Measurements from ENCODE around the gene ROPN1L.

Gene ROPN1L

GRCh38 chr5:10477943-10478342 is 36.3 kb downstream of the ROPN1L start:
- no peak for TF ChIP-seq CTCF (IDR thresholded peaks at IDR 0.05)

DNA sequence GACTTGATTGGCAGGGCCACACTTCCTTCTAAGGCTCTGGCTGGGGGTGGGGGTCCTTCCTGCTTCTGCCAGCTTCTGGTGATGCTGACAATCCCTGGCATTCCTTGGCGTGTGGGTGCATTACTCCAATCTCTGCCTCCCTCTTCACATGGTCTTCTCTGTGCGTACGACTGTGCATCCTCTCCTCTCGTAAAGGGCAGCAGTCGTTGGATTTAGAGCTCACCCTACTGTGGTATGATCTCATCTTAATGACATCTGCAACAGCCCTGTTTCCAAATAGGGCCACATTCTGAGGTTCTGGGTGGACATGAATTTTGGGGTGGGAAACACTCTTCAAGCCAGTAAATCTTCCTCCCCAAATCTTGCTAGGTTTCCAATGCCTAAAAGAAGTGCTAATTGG is 36.8 kb downstream of the ROPN1L start:
- no peak for TF ChIP-seq CTCF (IDR thresholded peaks at IDR 0.05)

- no peak for TF ChIP-seq CTCF (IDR thresholded peaks at IDR 0.05)
Measured at GRCh38 chr5:10479154-10479721, 37.6 kb downstream of the ROPN1L start.

DNA sequence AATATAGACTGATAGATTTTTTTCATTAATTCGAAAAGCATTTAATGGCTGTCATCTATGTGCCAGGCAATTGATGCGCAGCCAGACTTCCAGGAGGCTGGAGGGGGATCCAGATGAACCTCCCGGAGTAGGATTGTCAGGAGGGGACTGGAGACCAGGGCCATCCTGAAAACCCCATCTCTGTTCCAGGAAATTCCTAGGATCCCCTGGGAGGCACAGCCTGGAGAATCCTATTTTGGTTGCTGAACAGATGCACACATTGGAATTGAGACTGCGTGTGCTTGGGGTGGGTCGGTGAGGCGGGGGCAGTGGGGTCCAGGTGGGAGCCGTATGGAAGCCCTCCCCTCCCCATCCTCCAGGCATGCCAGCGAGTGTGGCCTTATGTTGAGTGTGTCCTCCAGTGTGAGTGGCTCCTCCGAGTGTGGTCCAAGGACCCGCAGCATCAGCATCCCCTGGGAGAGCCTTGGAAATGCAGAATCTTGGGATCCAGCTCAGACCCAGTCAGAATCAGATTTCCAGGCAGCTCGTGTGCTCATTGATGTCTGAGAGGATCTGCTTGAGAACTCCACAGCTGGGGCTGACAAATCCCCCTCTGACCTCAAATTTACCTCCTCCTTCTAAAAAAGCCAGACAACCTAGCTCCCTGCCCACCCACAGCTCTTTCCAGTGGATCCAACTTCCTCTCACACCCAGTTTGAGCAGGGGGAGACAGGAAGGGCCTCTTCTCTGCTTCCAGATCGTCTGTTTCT is 38.7 kb downstream of the ROPN1L start:
- TF ChIP-seq CTCF (IDR thresholded peaks at IDR 0.05) = no peak

GRCh38 chr5:10481241-10481935 is 39.7 kb downstream of the ROPN1L start:
- no peak for TF ChIP-seq CTCF (IDR thresholded peaks at IDR 0.05)

GRCh38 chr5:10482791-10483530 is 41.3 kb downstream of the ROPN1L start:
- TF ChIP-seq CTCF (IDR thresholded peaks at IDR 0.05) = no peak

GRCh38 chr5:10484774-10485141 is 43.1 kb downstream of the ROPN1L start:
- no peak for TF ChIP-seq CTCF (IDR thresholded peaks at IDR 0.05)

Measured in LNCAP (cell line).